Left lung (tissue), 10 donors: ENCODE data around the gene ARL16. TPM values are rescaled to one million over a fixed set of nuclear protein-coding genes. Genes with fewer than 3 reads are reported as not detected.
"Not testable (repeated sequence)": the region's sequence is repeated elsewhere in the genome, so short reads cannot be mapped to it uniquely, and the experiment has no call there.

ENCODE experiments used
- ATAC-seq: fragments of 200-7000 bp; cut with Tn5 transposase; one replicate; pipeline ENCODE4 v1.9.1; 2020; ENCODE audit warnings: moderate library complexity
- DNase-seq, 4 donors: peaks; one replicate each; pipeline ENCODE4 v3.0.0-alpha.2; 2013 to 2020
- H3K27ac ChIP-seq, 2 donors: fragments of 200-600 bp; sonication (generic) in 1 of 2; one replicate each; pipeline versions ENCODE4 v1.5.0 to v1.8.0; 2020 to 2021
- H3K27me3 ChIP-seq, 2 donors: fragments of 200-600 bp; sonication (generic) in 1 of 2; one replicate each; pipeline versions ENCODE4 v1.5.0 to v1.8.0; 2020 to 2021
- H3K36me3 ChIP-seq, 2 donors: fragments of 200-600 bp; sonication (generic) in 1 of 2; one replicate each; pipeline versions ENCODE4 v1.5.0 to v1.8.0; 2020 to 2021
- H3K4me1 ChIP-seq, 2 donors: fragments of 200-600 bp; one replicate each; pipeline ENCODE4 v1.8.0; 2021
- H3K4me3 ChIP-seq, 2 donors: fragments of 200-600 bp; sonication (generic) in 1 of 2; one replicate each; pipeline versions ENCODE4 v1.5.0 to v1.8.0; 2020 to 2021; ENCODE audit warnings: mild to moderate bottlenecking in 1 of 2
- H3K9me3 ChIP-seq, 2 donors: fragments of 200-600 bp; sonication (generic) in 1 of 2; one replicate each; pipeline versions ENCODE4 v1.5.0 to v1.8.0; 2020 to 2021
- CTCF ChIP-seq, 2 donors: fragments of 200-600 bp; sonication (generic) in 1 of 2; IDR thresholded peaks; one replicate each; pipeline versions ENCODE4 v1.5.0 to v1.8.0; 2021; ENCODE audit warnings: antibody characterized with exemption in 2 of 2
- intact Hi-C, 2 donors: fragments of 100-400 bp; cut with DNase I; formaldehyde crosslinking; loops; one replicate each; pipeline versions ENCODE4 v1.11.2 to v1.14.2; 2022
- polyA plus RNA-seq, 6 donors: library from polyadenylated mRNA; unstranded; fragments of 120-200 nt; gene quantifications; one replicate each; pipeline ENCODE4 v1.2.1, GENCODE V29; 2013; ENCODE audit not compliant: insufficient read length in 6 of 6
- total RNA-seq, 2 donors: library from RNA; stranded (reverse); fragmentation: NEBNext Ultra II Directional; extraction: Animal tissue kit (Norgen Biotek cat#: 25700); gene quantifications; one replicate each; pipeline ENCODE4 v1.2.1, GENCODE V29; 2021
- donor health status: DM: no; HTN: yes; CAD: no.
- donor health status: DM: no; HTN: no; CAD: no.

The ARL16 gene
- total and polyA plus RNA-seq, 8 donors, result 22.5 to 48.1 (median 41.9) TPM

- no peak for ATAC-seq
- peaks cover 14 to 34% of the 10 kb centered on the region in 2 donors for H3K4me1 ChIP-seq
- intact Hi-C loops, result no loop called here
- no peak for DNase-seq
- TF ChIP-seq CTCF (IDR thresholded peaks at IDR 0.05), result no peak
- H3K27ac ChIP-seq, result no peak overlapping the region
- no peaks in the 10 kb centered on the region for H3K9me3 ChIP-seq
- peaks cover 0 to 28% of the 10 kb centered on the region in 2 donors for H3K36me3 ChIP-seq
- no peak overlapping the region for H3K4me3 ChIP-seq
- no peaks in the 10 kb centered on the region for H3K27me3 ChIP-seq
Measured at GRCh38 chr17:81681672-81682071, 1.9 kb downstream of the ARL16 start.

GRCh38 chr17:81680150-81680549 lies 3.4 kb downstream of the ARL16 start:
- Histone ChIP-seq H3K4me3 (no peak overlapping the region), H3K36me3 (peaks cover 0 to 17% of the 10 kb centered on the region in 2 donors), H3K27ac (no peak overlapping the region), H3K27me3 (no peaks in the 10 kb centered on the region), H3K9me3 (no peaks in the 10 kb centered on the region), H3K4me1 (peaks cover 10 to 31% of the 10 kb centered on the region in 2 donors)
- no peak for TF ChIP-seq CTCF (IDR thresholded peaks at IDR 0.05)
- DNase-seq (no peak), ATAC-seq (no peak)
- intact Hi-C loops, result no loop called here

GRCh38 chr17:81676906-81677305 lies 6.7 kb downstream of the ARL16 start:
- TF ChIP-seq CTCF (IDR thresholded peaks at IDR 0.05), result no peak
- Histone ChIP-seq H3K27ac (no peak overlapping the region), H3K27me3 (no peaks in the 10 kb centered on the region), H3K36me3 (peaks cover 0 to 48% of the 10 kb centered on the region in 2 donors), H3K9me3 (no peaks in the 10 kb centered on the region), H3K4me3 (no peak overlapping the region), H3K4me1 (peaks cover 0 to 9% of the 10 kb centered on the region in 2 donors)
- DNase-seq (no peak), ATAC-seq (no peak)
- intact Hi-C loops, result no loop called here

GRCh38 chr17:81675515-81676221 lies 7.9 kb downstream of the ARL16 start:
- DNase-seq, H3K27me3 ChIP-seq, H3K4me3 ChIP-seq, intact Hi-C loops, ATAC-seq, H3K9me3 ChIP-seq, H3K27ac ChIP-seq, H3K4me1 ChIP-seq: not testable (repeated sequence)
- H3K36me3 ChIP-seq, result peaks cover 0 to 51% of the 10 kb centered on the region in 2 donors
- peak; percentile 59 to 62 for TF ChIP-seq CTCF (IDR thresholded peaks at IDR 0.05)

- Histone ChIP-seq H3K27ac (no peak overlapping the region), H3K36me3 (peaks cover 0 to 66% of the 10 kb centered on the region in 2 donors)
Measured at GRCh38 chr17:81673561-81674258, 9.9 kb downstream of the ARL16 start.

More at GRCh38 chr17:81673561-81674258, 9.9 kb downstream of the ARL16 start:
- ATAC-seq (no peak), DNase-seq (no peak)
- intact Hi-C loops, result no loop called here
- Histone ChIP-seq H3K4me1 (peaks cover 0 to 10% of the 10 kb centered on the region in 2 donors), H3K9me3 (no peaks in the 10 kb centered on the region), H3K4me3 (no peak overlapping the region), H3K27me3 (no peaks in the 10 kb centered on the region)
- TF ChIP-seq CTCF (IDR thresholded peaks at IDR 0.05), result no peak
